ENCODE data around the gene CD164.
A peak's percentile ranks its signal among the peaks of the same experiment; 100 is the strongest.
"Not testable (repeated sequence)": the region's sequence is repeated elsewhere in the genome, so short reads cannot be mapped to it uniquely, and the experiment has no call there.

The CD164 gene

DNA sequence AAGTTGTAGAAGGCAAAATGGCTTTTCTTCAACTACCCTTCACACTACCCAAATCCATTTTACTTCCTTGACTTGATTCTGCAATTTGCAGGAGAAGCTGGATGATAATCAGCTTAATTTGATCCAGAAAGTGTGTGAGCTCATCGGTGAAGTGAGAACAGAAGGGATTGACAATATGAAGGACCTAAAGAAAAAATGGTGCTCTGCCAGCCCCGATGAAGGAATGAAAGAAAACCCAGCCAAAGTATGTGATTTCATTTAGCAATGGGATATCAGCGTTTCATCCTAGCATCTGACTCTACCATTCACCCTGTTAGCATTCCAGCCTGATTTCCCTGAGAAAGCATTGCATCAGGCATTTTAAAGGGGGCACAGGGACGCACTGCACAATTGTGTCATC lies 41.5 kb downstream of the CD164 start:
- no peak for DNase-seq

DNA sequence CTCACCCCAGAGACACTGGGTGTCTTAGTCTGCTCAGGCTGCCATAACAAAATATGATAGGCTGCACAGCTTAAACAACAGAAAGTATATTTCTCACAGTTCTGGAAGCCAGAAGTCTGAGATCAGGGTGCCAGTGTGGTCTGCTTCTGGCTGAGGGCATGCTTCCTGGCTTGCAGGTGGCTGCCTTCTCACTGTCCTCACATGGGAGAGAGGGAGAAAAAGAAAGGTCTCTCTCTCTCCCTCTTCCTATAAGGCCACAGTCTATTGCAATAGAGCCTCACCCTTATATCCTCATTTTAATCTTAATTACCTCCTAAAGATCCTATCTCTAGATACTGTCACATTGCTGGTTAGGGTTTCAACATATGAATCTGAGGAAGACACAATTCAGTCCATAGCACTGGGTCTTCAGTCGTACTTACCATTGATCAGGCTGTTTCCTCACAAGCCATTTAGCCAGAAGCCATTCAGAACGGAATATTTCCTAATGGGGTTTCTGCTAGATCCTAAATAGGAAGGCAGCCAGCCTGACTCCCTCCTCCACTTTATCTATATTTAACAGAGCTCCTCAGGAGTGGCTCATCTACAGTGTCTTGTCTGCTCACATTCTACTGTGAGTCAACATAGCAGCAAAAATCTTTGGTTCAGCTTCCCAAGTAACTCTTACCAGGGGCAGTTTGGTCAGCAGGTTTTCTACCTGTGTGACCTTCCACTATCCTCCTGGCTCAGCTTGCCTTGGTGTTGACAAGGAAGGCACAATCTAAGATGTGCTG lies 42.2 kb downstream of the CD164 start:
- no peak for DNase-seq

DNA sequence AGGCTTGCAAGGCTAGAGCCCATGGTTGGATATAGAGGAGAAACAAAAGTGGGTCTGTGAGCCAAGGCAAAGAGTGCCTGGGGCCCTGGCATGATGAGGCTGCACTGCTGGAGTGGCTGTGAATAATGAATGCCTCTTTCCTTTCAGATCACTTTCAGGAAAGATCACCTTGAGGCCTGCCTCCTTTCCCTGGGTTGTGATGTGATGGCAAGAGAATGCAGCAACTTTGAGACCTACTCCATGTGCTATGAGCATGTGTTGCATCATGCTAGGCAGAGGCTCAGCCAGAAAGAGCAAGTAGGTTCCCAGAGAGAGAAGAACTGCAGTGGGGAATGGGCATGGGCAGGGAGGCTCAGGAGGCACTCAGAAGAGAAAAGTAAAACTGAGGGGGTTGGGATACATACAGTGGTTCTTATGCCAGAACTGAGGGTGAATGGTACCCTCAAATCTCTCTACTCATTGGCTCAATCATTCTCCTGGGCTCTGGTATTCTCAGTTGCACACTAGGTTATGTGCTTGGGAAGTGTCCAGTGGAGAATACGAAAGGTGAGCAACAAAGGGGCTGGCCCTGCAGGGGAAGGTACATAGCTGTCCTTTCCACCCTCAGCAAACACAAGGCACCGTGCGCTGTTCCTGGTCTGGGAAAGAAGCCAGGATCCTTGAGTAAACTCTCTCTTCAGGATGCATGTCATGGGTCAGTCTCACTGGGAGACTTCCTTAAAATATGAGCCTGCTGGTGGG lies 45.9 kb downstream of the CD164 start:
- no peak for DNase-seq

DNA sequence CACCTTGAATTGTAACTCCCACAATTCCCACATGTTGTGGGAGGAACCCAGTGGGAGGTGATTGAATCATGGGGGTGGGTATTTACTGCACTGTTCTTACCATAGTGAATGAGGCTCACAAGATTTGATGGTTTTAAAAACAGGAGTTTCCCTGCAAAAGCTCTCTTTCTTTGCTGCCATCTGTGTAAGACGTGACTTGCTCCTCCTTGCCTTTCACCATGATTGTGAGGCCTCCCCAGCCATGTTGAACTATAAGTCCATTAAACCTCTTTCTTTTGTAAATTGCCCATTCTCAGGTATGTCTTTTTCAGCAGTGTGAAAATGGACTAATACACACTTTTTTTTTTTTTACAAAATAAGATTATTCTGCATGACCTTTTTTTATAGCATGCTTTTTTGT lies 48.4 kb downstream of the CD164 start:
- not testable (repeated sequence) for DNase-seq

DNA sequence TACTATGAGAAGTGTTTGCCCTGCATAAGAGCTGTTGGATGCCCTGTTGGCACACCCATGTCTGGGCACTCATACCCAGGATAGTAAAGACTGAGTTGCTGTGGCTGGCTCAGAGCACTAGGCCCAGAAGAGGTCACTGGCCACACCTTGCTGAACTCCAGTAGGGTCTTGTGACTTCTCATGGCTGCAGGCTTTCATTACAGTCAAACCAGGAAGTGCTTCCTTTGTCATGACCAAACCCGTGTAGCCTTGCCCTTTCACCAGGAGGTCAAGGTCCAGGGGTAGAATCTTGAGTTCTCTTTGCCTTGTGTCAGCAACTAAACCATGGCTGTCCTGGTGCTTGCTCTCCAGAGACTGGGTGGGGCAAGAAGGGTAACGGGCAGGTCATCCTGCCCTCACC lies 49.5 kb downstream of the CD164 start:
- no peak for DNase-seq

DNA sequence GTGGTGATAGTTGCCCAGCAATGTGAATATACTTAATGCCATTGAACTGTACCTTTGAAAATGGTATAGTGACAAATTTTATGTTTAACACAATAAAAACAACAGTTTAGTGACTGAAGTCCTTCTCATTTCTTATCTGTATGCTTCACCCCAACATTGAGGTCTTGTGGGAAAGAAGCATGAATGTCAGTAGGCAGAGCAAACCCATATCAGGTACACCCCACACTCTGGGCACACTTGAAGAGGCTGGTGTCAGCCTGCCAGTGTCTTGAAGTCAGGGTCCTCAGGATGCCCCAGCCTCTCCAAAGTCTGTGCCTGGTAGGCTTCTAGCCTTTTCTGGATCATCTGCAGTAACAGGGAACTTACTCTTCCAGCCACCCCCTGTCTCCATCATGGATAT lies 51.2 kb downstream of the CD164 start:
- DNase-seq, result no peak

DNA sequence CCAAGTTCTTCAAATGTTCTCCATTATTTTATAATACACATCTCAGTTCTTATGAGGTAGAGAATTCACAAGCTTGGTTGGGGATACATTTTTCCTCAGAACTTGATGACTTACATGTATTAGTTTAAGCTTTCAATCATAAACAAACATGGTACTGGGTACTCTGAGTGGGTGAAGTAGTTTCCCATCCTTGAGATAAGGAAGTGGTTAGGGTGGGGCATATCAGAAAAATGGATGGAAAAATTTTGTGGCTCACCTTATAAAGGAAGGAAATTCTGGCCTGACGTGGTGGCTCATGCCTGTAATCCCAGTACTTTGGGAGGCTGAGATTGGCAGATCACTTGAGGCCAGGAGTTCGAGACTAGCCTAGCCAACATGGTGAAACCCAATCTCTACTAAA lies 52.0 kb downstream of the CD164 start:
- no peak for DNase-seq

DNA sequence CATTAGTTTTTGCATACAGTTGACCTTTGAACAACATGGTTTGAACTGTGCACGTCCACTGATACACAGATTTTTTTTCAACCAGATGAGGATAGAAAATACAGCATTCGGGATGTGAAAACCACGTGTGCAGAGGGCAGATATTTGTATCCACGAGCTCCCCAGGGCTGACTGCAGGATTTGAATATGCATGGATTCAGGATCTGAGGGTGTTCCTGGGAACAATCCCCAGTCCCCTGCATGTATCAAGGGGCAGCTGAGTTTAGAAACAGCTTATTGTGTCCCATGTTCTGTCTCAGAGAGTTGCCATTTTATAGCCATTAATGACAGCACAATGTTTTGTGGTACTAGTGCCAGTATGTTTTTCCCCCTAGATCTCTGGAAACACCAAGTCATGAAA lies 53.6 kb downstream of the CD164 start:
- DNase-seq, result no peak

DNA sequence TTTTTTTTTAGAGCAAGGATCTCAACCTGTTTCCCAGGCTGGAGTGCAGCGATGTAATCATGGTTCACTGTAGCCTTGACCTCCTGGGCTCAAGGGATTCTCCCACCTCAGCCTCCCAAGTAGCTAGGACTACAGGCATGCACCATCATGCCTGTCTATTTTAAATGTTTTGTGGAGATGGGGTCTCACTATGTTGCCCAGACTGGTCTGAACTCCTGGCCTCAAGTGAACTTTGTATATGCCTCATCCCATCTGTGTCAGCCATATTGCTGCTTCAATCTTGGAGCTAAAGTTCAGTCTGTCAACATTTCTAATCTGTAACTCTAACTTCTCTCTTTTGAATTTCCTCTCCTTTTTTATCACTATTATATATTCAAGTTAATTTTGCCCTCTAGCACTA lies 54.3 kb downstream of the CD164 start:
- no peak for DNase-seq

DNA sequence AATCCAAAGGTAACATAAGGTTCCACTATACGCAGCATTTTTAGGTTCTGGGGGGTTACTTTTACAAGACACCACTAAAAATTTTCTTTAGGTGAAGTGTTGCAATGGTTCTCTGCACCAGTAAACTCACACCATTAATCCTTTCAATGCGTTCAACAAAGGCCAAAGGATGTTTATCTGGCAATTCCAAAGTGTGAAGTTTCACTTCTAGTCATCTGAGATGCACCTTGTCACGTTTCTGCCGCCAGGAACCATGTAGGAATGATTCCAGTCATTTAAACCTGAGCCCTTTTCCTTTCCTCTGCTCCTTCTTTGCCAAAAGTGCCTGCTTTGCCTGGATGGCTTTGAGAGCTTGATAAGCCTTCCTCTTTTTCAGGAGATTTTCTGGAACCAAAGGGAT lies 54.8 kb downstream of the CD164 start:
- no peak for DNase-seq

DNA sequence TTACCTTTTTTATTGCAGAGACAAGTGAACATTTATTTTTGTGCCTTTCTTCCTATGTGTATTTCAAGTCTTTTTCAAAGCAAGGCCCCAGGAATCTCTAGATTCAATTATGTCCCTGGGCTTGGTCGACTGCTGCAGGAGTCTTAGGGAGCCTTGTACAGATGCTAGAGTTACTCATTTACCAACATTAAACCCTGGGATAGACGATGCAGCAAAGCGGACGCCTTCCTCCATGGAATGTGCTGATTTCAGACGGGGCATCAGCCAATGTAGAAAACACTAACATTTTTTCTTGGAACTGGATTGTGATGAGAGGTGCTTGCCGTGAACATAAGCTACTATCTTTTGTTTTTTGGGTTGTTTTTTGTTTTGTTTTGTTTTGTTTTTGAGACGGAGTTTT lies 55.9 kb downstream of the CD164 start:
- DNase-seq, result no peak

DNA sequence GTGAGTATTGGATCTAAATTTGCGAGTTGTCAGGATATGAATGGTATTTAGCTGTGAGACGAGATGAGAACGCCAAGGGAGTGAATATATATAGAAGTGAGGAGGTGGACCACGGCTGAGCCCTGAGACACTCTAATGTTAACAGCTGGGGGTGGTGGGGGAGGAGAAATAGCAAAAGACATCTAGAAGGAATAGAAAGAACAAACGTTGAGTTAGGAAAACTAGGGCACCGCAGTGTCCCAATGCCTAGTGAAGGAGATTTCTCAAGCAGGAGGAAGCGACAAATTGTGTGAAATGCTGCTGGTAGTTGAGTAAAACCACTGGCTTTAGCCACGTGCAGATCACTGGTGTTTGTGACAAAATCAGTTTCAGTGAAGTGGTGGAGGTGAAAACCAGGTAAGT lies 56.9 kb downstream of the CD164 start:
- DNase-seq, result no peak

DNA sequence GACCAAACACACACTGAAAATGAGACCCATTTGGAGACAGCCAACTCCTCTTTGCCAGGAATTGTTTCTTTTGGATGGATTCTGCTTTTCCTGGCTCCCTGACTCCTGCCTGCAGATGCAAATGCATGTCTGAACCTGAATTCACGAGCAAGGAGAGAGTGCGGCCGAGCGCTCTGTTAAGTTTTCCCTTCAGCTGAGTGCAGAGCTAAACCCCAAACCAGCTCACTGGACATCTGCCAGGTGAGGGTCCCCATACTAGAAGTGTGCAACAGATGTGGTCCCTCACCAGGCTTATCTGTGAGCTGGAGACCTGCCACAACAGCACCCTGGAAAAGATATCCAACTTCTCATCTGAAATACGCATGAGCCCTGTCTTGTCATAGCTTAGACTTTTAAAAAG lies 59.0 kb downstream of the CD164 start:
- DNase-seq, result no peak

DNA sequence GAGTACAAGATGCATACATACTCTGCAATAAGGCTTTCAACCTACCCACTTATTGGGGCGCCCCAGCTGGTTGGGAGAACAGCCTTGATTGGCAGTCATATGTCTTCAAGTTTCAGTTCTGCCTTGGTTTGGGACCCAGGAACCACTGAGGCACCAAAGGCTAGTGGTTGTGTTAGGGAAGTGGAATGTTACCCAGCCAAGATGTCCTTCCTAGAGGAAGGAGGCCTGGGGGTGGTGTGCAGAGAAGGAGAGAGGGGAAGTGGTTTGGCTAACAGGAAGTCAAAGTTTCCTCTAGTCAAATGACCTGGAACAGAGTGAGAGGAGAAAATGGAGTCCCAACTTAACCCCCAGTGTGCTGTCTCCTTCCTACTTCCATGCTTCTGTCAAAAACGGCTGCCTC lies 59.4 kb downstream of the CD164 start:
- DNase-seq, result no peak

DNA sequence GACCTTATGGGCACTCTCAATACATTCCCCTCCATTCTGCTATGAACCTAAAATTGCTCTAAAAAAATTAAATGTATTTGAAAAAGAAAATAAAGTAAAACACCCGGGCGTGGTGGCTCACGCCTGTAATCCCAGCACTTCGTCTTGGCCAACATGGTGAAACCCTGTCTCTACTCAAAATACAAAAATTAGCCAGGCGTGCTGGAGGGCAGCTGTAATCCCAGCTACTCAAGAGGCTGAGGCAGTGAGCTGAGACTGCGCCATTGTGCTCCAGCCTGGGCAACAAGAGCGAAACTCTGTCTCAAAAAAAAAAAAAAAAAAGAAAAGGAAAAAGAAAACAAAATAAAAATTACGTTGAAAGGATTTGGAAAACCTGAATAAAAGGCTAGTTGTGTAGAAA lies 60.5 kb downstream of the CD164 start:
- peak; percentile 45 for DNase-seq

DNA sequence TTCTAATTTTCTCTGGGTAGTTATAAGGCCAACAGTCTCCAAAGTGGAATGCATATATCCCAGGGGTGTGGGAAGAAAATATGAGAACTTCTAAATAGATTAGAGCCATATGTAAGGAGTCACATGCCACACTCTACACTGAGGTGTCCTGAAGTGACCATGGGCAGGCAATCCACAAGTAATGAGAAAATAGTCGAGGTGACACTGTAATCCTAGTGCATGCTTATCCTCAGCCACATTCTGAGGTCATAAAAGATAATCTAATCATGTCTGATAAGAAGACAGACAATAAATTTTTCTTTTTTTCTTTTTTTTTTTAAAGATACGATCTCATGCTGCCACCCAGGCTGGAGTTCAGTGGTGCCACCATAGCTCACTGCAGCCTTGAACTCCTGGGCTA lies 62.2 kb downstream of the CD164 start:
- no peak for DNase-seq

DNA sequence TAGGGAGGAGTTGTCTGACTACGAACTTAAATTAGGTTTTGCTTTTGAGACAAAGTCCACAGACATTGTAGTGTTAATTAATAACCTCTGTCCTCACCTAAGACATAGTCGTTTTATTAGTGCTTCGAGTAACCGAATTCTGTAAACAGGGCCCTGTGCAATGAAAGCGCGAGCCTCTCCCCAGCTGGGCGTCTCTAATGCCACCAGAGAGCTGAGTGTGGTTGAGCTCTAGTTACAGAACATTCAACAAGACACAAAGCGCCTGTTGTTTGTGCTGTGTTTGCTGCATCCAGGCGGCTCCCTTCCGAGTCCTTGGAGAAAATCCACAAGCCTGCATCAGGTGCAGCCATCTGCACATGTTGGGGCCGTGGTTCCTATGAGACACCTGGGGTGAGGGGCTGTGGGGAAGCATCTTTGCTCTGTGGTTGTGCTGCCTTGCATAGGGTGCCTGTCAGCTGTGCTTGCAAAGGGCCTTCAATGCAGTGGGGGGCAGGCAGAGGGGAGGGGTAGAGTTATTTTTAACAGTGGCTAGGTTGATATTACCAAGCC lies 63.9 kb downstream of the CD164 start:
- peak; percentile 72 for DNase-seq

DNA sequence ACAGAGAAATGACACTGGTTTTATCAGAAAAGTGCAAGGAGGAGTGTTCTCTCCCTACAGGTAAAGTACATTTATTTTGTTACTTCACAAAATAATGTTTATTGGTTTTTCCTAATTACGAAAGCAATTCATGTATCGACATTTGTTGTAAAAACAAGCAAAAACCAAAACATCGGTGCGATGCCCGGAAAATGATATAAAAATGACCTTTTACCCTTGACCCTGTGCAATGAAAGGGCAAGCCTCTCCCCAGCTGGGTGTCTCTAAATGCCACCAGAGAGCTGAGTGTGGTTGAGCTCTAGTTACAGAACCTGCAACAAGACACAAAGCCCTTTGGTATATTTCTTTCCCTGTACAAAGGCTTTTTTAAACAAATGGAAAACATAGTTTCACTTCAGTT lies 65.4 kb downstream of the CD164 start:
- DNase-seq, result no peak
